ENCODE measurements around the gene MFN2. TPM values are rescaled to one million over a fixed set of nuclear protein-coding genes. Genes with fewer than 3 reads are reported as not detected.
A peak's percentile ranks its signal among the peaks of the same experiment; 100 is the strongest.

Gene MFN2
- total and polyA plus RNA-seq, 2 experiments from 2014 or later, result 15.1 to 40.4 TPM

DNA sequence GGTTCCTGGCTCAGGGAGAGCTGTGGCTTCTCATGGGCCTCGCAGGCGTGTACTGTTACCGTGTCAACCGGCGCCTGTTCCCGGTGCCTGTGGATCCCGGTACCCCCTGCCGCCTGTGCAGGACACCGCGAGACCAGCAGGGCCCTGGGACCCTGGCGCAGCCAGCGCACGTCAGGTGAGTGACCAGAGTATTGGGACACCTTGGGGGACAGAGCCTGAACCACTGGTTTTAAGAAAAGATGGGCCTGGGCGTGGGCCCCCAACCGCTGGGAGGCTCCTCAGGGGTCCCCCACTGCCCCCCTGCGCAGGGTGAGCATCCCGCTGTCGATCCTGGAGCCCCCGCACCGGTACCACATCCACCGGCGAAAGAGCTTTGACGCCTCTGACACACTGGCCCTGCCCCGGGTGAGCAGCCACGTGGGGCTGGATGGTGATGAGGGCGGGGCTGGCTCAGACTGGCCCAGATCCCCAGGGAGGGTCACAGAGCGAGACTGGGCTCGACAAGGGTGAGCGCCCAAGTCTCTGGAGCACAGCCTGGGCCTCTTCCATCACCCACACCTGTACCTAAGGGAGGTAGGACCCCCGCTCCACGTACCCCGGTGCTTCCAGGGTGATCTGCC, 49.6 kb downstream of the MFN2 start (continued):
- TF ChIP-seq POLR2AphosphoS5 (IDR thresholded peaks at IDR 0.05; ENCODE audit: low read depth) (no peak), EZH2 (IDR thresholded peaks at IDR 0.05; ENCODE audit: low read depth, unreplicated experiment) (no peak), ZNF331 (CRISPR knock-in tag; IDR thresholded peaks at IDR 0.05; ENCODE audit: low read depth) (no peak)
- TF ChIP-seq, protein P1, sequence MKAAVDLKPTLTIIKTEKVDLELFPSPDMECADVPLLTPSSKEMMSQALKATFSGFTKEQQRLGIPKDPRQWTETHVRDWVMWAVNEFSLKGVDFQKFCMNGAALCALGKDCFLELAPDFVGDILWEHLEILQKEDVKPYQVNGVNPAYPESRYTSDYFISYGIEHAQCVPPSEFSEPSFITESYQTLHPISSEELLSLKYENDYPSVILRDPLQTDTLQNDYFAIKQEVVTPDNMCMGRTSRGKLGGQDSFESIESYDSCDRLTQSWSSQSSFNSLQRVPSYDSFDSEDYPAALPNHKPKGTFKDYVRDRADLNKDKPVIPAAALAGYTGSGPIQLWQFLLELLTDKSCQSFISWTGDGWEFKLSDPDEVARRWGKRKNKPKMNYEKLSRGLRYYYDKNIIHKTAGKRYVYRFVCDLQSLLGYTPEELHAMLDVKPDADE (IDR thresholded peaks at IDR 0.05), result no peak

DNA sequence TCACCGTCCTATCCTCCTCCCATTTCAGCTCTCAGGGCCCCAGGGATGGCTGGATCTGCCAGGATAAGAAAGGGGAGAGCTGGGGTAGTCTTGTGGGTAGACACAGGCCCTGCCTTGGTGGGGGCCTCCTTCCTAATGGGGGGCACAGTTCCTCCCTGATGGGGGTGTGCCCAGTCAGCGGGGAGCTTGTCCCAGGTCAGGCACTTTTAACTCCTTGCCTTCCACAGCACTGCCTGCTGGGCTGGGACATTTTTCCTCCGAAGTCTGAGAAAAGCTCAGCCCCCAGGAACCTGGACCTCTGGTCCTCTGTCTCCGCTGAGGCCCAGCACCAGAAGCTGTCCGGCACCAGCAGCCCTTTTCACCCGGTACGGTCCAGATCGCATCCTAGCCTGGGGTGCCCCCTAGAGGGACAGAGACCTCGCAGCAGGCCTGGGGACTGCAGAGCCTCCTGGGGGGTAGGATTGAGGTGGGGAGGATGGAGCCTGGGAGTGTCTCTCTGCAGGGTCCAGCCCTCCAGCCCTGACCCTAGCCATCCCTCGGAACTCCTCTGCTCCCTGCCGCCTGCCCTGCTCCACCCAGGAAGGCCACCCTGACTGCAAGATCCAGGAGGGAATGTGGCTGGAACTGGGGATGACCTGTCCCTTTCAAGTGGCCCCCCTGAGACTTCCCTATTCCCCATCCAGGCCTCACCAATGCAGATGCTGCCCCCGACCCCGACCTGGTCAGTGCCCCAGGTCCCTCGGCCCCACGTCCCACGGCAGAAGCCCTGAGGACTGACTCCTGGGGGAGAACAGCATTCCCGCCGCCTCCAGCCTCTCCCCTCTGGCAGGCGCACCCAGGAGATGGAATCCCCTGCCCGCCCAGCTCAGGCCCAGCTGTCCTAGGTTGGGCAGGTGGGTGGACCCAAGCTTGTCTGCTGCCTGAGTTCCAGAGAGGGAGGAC, 51.1 kb downstream of the MFN2 start:
- H3K27ac ChIP-seq (ENCODE audit: low read depth), result peak overlapping the region; percentile 59; the same call in 1 of the 2 replicates
- no peaks in the 10 kb centered on the region for H3K79me2 ChIP-seq (replicated peaks; ENCODE audit: insufficient read depth)
- Mint-ChIP-seq H3K4me1 (no peaks in the 10 kb centered on the region), H3K9me3 (no peaks in the 10 kb centered on the region), H3K4me3 (no peak overlapping the region), H3K27ac (no peak overlapping the region), H3K36me3 (ENCODE audit: low read depth) (peaks cover 30% of the 10 kb centered on the region), H3K27me3 (ENCODE audit: insufficient read depth, low read depth, poor library complexity) (peaks cover 6% of the 10 kb centered on the region)
- H3K27me3 ChIP-seq (ENCODE audit: insufficient read depth), result no peaks in the 10 kb centered on the region
- peak; percentile 88 for ATAC-seq
- H3F3A ChIP-seq (replicated peaks; ENCODE audit: low read depth), result no peaks in the 10 kb centered on the region; the same call in 1 of the 2 replicates
- no peak overlapping the region for H3K4me3 ChIP-seq
- no peaks in the 10 kb centered on the region; the same call in none of the 2 replicates for H4K20me1 ChIP-seq (replicated peaks; ENCODE audit: insufficient read depth)
- no peaks in the 10 kb centered on the region for H3K4me1 ChIP-seq (ENCODE audit: insufficient read depth)
- peaks cover 14% of the 10 kb centered on the region; the same call in 1 of the 2 replicates for H3K36me3 ChIP-seq (ENCODE audit: insufficient read depth)
- DNase-seq (ENCODE audit: low spot score), result peak; percentile 64
- no peak overlapping the region for H2AFZ ChIP-seq
- TF ChIP-seq, protein P2, sequence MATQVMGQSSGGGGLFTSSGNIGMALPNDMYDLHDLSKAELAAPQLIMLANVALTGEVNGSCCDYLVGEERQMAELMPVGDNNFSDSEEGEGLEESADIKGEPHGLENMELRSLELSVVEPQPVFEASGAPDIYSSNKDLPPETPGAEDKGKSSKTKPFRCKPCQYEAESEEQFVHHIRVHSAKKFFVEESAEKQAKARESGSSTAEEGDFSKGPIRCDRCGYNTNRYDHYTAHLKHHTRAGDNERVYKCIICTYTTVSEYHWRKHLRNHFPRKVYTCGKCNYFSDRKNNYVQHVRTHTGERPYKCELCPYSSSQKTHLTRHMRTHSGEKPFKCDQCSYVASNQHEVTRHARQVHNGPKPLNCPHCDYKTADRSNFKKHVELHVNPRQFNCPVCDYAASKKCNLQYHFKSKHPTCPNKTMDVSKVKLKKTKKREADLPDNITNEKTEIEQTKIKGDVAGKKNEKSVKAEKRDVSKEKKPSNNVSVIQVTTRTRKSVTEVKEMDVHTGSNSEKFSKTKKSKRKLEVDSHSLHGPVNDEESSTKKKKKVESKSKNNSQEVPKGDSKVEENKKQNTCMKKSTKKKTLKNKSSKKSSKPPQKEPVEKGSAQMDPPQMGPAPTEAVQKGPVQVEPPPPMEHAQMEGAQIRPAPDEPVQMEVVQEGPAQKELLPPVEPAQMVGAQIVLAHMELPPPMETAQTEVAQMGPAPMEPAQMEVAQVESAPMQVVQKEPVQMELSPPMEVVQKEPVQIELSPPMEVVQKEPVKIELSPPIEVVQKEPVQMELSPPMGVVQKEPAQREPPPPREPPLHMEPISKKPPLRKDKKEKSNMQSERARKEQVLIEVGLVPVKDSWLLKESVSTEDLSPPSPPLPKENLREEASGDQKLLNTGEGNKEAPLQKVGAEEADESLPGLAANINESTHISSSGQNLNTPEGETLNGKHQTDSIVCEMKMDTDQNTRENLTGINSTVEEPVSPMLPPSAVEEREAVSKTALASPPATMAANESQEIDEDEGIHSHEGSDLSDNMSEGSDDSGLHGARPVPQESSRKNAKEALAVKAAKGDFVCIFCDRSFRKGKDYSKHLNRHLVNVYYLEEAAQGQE (IDR thresholded peaks at IDR 0.05; ENCODE audit: unreplicated experiment), result no peak
- TF ChIP-seq, protein P3, sequence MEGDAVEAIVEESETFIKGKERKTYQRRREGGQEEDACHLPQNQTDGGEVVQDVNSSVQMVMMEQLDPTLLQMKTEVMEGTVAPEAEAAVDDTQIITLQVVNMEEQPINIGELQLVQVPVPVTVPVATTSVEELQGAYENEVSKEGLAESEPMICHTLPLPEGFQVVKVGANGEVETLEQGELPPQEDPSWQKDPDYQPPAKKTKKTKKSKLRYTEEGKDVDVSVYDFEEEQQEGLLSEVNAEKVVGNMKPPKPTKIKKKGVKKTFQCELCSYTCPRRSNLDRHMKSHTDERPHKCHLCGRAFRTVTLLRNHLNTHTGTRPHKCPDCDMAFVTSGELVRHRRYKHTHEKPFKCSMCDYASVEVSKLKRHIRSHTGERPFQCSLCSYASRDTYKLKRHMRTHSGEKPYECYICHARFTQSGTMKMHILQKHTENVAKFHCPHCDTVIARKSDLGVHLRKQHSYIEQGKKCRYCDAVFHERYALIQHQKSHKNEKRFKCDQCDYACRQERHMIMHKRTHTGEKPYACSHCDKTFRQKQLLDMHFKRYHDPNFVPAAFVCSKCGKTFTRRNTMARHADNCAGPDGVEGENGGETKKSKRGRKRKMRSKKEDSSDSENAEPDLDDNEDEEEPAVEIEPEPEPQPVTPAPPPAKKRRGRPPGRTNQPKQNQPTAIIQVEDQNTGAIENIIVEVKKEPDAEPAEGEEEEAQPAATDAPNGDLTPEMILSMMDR (conservative IDR thresholded peaks at IDR 0.05; ENCODE audit: low read depth in 2 of 2), result peak; percentile 60 to 81
- no peak overlapping the region for H3K4me2 ChIP-seq
- no peaks in the 10 kb centered on the region for H3K9me2 ChIP-seq (ENCODE audit: insufficient read depth)
